Mesothelial cell of epicardium (in vitro differentiated cells): ENCODE measurements around the gene CAPZA2. TPM values are rescaled to one million over a fixed set of nuclear protein-coding genes. Genes with fewer than 3 reads are reported as not detected.

Experiments
- DNase-seq, 2 experiments: peaks; one replicate each; pipeline ENCODE4 v3.0.0; 2021; ENCODE audit warnings: low spot score in 2 of 2; ENCODE audit not compliant: unreplicated experiment in 2 of 2
- H3K27ac Mint-ChIP-seq: 2 replicates; pipeline ENCODE4 v1.8.0; 2021; ENCODE audit warnings: mixed read lengths
- H3K27me3 Mint-ChIP-seq: 2 replicates; pipeline ENCODE4 v1.8.0; 2021; ENCODE audit warnings: low read depth, mixed read lengths
- H3K36me3 Mint-ChIP-seq: 2 replicates; pipeline ENCODE4 v1.8.0; 2021; ENCODE audit warnings: mixed read lengths
- H3K4me1 Mint-ChIP-seq: 2 replicates; pipeline ENCODE4 v1.8.0; 2021; ENCODE audit warnings: mixed read lengths
- H3K4me3 Mint-ChIP-seq: 2 replicates; pipeline ENCODE4 v1.8.0; 2021; ENCODE audit warnings: mild to moderate bottlenecking, moderate library complexity, mixed read lengths
- H3K9me3 Mint-ChIP-seq: 2 replicates; pipeline ENCODE4 v1.8.0; 2021; ENCODE audit warnings: mixed read lengths
- CTCF ChIP-seq: fragments of 200-600 bp; sonication (generic); IDR thresholded peaks from one replicate; pipeline ENCODE4 v1.5.0; 2021; ENCODE audit warnings: antibody characterized with exemption; ENCODE audit not compliant: unreplicated experiment
- total RNA-seq: library from RNA; stranded (reverse); gene quantifications from 3 replicates; pipeline ENCODE4 v1.2.1, GENCODE V29; 2021

The CAPZA2 gene
- total RNA-seq, 1 donor from 2014 or later, result 109 TPM

GRCh38 chr7:116940689-116941370, 78.4 kb downstream of the CAPZA2 start:
- no peak for DNase-seq
- H3K27me3 Mint-ChIP-seq, result no peaks in the 10 kb centered on the region
- H3K4me1 Mint-ChIP-seq, result peaks cover 11% of the 10 kb centered on the region

GRCh38 chr7:116942504-116942903, 80.1 kb downstream of the CAPZA2 start:
- no peaks in the 10 kb centered on the region for H3K36me3 Mint-ChIP-seq
- peaks cover 10% of the 10 kb centered on the region for H3K4me1 Mint-ChIP-seq
- no peaks in the 10 kb centered on the region for H3K9me3 Mint-ChIP-seq
- H3K27ac Mint-ChIP-seq, result no peak overlapping the region
- TF ChIP-seq CTCF, result no peak
- H3K27me3 Mint-ChIP-seq, result no peaks in the 10 kb centered on the region
- H3K4me3 Mint-ChIP-seq, result no peak overlapping the region
- DNase-seq, result no peak

More at GRCh38 chr7:116940689-116941370, 78.4 kb downstream of the CAPZA2 start:
- no peak overlapping the region for H3K4me3 Mint-ChIP-seq
- no peak overlapping the region for H3K27ac Mint-ChIP-seq
- TF ChIP-seq CTCF, result no peak
- H3K9me3 Mint-ChIP-seq, result no peaks in the 10 kb centered on the region
- no peaks in the 10 kb centered on the region for H3K36me3 Mint-ChIP-seq

- no peak overlapping the region for H3K27ac Mint-ChIP-seq
- H3K27me3 Mint-ChIP-seq, result no peaks in the 10 kb centered on the region
- DNase-seq, result no peak
- no peaks in the 10 kb centered on the region for H3K9me3 Mint-ChIP-seq
- TF ChIP-seq CTCF, result no peak
- no peak overlapping the region for H3K4me3 Mint-ChIP-seq
- peaks cover 15% of the 10 kb centered on the region for H3K4me1 Mint-ChIP-seq
- no peaks in the 10 kb centered on the region for H3K36me3 Mint-ChIP-seq
Measured at GRCh38 chr7:116948934-116949333, 86.5 kb downstream of the CAPZA2 start.

GRCh38 chr7:116949941-116950801, 87.8 kb downstream of the CAPZA2 start:
- Mint-ChIP-seq H3K9me3 (no peaks in the 10 kb centered on the region), H3K4me3 (no peak overlapping the region), H3K36me3 (no peaks in the 10 kb centered on the region), H3K27me3 (no peaks in the 10 kb centered on the region), H3K4me1 (peaks cover 23% of the 10 kb centered on the region), H3K27ac (no peak overlapping the region)
- TF ChIP-seq CTCF, result no peak
- no peak for DNase-seq

- H3K4me3 Mint-ChIP-seq, result no peak overlapping the region
- H3K27ac Mint-ChIP-seq, result no peak overlapping the region
- no peaks in the 10 kb centered on the region for H3K36me3 Mint-ChIP-seq
- TF ChIP-seq CTCF, result no peak
- DNase-seq, result no peak
- H3K9me3 Mint-ChIP-seq, result no peaks in the 10 kb centered on the region
- no peaks in the 10 kb centered on the region for H3K27me3 Mint-ChIP-seq
- peaks cover 31% of the 10 kb centered on the region for H3K4me1 Mint-ChIP-seq
Measured at GRCh38 chr7:116950889-116951351, 88.5 kb downstream of the CAPZA2 start.
